Stimulated activated naive CD4-positive, alpha-beta T cell treated with Interleukin-2 at 50 U/mL for 16 hours (primary cell): Measurements from ENCODE around the gene DIPK1B.

Source experiments
- DNase-seq: peaks from one replicate; lab custom pipeline; 2025; lab: John Stamatoyannopoulos, UW

Gene DIPK1B

DNA sequence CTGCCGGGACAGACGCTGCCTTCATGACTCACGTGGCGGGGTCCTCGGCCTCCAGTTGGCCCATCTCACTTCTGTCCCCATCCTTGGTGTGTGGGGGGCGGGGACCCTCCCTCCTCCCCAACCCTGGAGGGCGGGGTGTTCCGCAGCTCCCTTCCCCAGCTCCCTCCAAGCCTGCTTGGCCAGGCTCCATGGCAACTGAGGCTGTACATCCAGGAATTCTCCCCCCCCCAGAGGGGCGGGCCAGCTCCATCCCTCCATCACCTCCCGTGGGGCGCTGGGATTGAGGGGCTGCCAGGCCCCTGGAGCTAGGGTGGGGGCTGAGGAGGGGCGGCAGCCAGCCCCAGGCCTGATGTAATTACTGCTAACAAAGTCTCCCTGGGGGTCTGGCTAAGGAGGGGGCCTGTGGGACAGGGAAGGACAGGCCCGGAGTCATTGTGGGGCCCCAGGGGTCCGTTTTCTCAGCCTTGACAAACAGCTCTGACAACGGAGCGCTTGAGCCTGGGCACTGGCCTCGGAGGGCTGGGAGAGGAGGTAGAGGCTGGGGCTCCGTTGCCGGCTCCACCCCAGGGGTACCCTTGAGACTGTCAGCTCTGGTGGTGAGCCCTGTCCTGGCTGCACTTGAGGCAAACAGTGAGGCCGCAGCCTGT lies 8.0 kb downstream of the DIPK1B start:
- no peak for DNase-seq

DNA sequence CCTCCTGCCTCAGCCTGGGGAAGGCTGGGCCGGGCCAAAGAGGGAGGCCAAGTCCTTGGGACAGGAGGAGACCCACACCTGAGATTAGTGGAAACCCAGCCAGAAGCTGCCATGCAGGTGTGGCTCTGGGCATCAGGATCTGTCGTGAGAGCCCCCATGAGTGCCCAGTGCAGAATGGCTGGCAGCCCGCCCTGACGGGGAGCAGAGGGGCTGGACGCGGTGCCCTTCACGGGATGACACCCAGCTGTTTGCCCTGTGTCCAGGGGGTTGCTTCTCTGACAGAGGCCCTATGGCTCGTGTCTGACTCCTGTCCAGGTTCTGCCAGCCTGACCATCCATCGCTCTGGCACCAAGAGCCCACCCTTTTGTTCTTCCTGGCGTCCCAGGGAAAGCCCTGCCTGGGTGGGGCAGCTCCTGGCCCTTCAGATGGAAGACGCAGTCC lies 8.5 kb downstream of the DIPK1B start:
- no peak for DNase-seq

DNA sequence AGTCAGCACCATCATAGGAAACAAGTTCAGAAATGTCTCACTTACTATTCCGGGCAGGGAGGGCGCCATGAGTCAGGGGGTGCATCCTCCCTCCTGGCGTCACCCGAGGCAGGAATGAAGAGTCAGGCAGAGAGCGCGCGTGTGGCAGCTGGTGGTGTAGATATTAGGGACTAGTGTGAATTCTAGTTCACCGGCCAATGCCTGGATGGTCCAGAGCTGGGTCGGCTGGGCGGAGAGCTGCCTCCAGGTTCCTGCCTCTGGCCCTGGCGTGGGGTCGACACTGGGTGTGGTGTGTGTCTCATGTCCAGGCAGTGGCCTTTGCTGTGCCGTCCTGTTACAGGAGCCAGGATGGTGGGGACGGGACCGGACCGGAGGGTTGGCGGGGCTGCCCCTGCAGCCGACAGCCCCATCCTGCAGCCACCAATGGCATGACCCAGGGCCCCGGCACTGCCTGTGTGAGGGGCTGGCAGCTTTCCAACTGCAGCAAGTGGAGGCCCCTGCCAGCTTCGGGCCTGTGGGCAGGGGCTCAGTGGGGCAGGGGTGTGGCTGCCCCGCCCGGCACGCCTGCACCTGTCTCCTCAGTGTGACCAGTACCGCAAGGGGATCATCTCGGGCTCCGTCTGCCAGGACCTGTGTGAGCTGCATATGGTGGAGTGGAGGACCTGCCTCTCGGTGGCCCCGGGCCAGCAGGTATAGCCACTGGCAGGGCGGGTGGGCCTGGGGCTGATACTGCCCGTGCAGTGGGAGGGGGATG lies 9.1 kb downstream of the DIPK1B start:
- DNase-seq, result no peak

DNA sequence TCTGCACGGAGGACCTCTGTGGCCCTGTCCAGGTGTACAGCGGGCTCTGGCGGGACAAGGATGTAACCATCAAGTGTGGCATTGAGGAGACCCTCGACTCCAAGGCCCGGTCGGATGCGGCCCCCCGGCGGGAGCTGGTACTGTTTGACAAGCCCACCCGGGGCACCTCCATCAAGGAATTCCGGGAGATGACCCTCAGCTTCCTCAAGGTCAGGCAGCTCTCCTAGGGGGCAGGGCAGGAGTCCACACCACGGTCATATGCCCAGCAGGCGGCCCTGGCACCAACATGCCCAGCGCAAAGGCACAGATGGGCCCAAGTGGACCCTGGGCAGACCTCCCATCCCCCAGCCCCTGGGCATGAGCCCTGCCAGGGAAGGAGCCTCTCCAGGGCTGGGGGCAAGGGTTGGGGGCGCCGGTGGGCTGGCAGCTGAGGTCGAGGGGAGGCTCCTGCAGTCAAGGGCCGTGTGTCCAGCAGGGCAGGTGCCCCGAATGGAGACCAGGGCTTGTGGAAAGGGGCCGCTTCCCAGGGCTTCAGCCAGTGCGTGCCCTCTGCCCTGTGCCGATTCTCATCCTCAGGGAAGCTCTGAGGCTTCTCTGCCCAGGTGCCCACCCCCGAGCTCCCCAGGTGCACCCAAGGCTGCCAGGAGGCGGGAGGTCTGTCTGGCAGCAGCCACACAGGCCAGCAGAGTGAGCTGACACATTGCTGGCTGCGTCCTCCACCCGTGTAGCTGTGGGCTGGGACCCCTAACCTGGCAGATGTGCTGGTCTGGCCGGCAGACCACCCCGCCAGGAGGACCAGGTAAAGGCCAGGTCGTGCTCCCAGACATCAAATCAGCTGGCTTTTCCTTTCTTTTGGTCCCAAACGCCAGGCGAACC lies 10.0 kb downstream of the DIPK1B start:
- no peak for DNase-seq

DNA sequence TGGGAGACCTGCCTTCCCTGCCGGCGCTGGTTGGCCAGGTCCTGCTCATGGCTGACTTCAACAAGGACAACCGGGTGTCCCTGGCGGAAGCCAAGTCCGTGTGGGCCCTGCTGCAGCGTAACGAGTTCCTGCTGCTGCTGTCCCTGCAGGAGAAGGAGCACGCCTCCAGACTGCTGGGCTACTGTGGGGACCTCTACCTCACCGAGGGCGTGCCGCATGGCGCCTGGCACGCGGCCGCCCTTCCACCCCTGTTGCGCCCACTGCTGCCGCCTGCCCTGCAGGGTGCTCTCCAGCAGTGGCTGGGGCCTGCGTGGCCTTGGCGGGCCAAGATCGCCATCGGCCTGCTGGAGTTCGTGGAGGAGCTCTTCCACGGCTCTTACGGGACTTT lies 10.6 kb downstream of the DIPK1B start:
- no peak for DNase-seq

DNA sequence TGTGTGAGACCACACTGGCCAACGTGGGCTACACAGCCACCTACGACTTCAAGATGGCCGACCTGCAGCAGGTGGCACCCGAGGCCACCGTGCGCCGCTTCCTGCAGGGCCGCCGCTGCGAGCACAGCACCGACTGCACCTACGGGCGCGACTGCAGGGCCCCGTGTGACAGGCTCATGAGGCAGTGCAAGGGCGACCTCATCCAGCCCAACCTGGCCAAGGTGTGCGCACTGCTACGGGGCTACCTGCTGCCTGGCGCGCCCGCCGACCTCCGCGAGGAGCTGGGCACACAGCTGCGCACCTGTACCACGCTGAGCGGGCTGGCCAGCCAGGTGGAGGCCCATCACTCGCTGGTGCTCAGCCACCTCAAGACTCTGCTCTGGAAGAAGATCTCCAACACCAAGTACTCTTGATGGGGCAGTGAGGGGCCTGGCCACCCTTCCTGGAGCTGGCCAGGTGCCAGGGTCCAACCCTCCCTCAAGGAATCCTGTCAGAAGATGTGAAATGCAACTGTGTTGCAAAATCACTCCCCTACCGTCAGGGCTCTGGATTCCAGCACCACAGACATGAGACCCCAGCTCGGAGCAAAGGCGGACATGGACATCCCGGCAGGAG lies 11.1 kb downstream of the DIPK1B start:
- DNase-seq, result no peak

DNA sequence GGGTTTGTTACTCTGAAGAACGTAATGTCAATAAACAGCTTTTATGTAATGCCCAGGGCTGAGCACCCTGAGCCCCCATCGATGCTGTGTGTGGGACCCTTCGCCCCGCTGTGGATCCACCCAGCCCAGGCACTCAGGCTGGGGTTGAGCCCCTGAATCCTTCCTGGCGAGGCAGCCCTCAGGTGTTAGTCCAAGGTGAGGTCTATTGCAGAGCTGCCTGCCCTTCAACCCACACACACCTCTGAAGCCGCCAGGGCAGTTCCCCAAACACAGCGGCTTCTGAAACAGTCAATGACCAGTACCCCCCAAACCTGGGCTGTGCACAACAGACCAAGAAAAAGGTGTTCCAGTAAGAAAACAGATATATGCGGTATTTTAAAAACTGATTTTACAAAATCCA lies 11.6 kb downstream of the DIPK1B start:
- no peak for DNase-seq

DNA sequence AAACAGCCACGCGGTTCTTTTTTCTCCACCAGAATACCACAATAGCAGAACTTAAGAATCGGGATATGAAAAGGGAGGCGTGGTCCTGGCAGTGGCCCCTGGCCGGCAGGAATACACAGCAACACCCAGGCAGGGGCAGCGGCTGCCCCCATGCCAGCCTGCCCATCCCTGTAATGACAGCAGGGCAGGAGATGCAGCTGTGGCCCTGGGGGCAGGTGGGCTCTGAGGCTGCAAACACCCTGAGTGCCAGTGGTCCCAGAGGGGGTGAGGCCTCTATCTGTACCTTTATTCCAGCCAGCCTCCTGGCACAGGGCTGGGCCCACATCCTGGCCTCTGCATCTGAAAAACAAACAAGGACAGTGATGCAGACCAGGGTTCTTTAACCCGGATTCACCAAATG lies 12.4 kb downstream of the DIPK1B start:
- DNase-seq, result no peak

DNA sequence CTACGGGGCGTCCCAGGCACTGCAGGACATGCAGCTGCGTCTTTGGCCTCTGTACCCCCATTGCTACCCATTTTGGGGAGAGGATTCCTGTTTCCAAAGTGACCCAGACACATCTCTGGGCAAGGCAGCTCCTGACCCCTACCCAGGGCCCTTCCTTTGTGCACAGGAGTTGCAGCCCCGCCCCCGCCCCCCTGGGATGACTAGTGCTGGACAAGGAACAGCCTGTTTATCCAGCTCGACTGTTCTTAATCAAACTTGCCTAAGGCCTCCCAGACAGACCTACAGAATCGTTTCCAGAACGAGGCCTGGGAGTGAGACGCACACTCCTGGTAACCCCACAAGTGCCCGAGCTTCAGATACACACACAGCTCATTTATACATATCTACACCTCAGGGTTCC lies 13.2 kb downstream of the DIPK1B start:
- DNase-seq, result no peak

DNA sequence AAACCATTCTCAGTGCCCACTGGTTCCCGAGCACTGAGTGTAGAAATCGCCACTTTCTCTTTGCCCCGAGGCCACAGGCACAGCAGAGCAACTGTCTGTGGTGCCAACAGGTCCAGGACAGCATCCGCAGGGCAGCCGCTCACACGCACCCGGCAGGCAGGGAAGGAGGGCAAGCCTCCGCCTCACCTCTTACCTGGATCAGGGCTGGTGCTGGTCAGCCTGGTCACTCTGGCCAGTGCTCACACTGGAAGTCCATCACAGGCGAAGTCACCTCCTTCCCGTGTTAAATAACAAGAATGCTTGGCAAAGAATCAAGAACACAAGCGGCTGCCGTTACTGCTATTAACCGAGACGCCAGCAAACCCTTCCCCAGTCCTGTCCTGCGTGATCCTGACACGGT lies 13.7 kb downstream of the DIPK1B start:
- no peak for DNase-seq

DNA sequence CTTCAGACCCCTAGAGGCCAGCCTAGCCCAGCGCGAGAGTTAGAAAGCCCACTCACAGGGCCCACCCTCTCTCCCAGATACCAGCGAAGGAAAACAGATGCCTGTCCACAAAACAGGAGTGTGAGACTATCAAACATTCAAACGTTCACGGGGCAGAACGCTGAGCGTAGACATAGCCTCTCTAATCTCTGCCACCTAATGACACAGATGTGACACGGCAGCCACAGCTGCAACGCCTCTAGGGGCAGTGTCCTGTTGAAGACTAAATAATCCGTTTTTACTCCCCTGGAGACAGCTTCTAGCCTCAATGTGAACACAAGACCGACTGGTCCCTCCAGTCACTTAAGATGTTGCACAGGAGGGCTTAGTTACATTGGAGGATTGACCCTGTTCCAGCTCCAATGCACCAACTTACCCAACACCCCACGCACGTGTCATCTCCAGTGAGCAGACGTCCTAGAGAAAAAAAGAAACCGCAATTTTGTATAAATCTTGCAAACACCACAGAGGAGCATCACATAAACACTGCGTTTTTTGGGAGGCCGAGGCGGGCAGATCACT lies 14.3 kb downstream of the DIPK1B start:
- DNase-seq, result peak; percentile 37

DNA sequence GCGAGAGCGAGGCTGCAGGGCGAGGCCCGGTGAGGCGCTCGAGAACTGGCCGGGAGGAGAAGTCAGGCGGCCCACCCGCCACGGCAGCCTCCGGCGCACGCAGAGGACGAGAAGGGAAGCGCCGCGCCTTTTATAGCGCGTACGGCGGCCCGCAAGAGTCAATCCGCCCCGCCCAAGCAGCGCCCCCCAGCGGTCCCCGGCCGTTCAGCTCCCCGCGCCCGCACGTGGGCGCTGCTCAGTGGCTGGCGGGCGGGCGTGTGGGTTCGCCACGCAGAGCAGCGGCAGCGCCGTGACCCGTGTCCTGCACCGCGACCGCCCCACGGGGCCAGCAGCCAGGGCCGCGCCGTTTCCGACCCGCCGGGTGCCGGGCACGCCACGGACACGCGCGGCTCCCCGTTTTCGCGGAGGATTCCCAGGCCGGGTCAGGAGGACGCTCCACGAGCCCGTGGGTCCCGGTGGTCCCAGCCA lies 15.7 kb downstream of the DIPK1B start:
- DNase-seq, result peak; percentile 87

DNA sequence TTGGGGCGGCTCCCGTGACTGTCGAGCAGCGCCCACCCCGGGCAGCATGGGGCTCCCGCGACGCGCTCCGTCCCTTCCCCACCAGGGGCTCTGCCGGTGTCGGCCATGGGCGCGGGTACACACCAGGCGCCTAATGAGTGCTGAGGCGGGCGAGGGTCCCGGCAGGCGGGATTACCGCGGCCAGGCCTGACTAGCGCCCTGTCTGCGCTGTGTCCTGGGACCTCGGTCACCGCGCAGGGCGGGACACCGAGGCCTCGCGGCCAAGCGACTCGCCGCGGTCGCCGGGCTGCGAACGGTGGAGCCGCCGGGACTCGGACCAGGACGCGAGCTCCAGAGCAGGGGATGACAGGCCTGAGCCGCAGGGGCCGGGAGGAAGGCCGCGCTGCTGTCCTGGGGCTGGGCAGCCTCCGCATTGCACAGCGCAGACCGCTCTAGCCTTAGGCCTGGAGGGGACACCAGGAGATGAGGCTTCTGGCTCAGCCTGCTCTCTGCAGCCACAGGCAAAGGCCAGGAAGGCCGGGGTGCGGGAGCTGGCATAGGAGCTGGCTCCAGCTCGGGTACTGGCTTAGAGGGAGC lies 16.3 kb downstream of the DIPK1B start:
- DNase-seq, result no peak

DNA sequence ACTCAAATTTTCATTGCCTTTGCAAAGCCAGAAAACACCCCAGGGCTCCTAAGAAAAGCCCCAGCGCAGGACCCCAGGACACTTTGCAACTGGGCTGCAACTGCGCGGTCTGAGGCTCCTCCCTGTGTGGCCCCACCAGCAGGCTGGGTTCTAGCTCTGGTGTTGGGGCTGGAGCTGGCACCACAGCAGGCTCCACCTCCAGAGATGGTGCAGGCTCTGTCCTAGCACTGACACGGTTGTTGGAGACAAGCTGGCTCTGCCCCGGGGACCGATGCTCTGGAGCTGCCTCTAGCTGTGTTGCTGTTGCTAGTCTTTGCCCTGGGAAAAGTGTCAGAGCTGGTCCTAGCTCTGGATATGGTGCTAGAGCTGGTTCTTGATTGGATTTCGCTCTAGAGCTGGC lies 16.8 kb downstream of the DIPK1B start:
- DNase-seq, result no peak

DNA sequence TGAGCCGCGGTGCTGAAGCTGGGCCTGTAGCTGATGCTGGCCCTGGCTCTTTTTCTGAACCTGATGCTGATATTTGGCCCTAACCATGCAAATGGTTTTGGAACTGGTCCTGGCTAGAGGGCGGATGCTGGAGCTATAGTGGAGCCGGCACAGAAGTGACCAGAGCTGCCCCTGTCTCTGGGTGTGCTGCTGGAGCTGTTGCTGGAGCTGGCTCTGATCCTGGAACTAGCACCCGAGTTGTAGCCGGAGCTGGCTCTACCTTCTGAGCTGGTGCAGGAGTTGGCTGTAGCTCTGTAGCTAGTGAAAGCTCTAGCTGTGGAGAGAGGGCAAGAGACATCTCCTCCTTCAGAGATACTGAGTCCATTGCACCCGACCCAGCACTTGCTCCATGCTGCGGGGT lies 17.6 kb downstream of the DIPK1B start:
- no peak for DNase-seq

DNA sequence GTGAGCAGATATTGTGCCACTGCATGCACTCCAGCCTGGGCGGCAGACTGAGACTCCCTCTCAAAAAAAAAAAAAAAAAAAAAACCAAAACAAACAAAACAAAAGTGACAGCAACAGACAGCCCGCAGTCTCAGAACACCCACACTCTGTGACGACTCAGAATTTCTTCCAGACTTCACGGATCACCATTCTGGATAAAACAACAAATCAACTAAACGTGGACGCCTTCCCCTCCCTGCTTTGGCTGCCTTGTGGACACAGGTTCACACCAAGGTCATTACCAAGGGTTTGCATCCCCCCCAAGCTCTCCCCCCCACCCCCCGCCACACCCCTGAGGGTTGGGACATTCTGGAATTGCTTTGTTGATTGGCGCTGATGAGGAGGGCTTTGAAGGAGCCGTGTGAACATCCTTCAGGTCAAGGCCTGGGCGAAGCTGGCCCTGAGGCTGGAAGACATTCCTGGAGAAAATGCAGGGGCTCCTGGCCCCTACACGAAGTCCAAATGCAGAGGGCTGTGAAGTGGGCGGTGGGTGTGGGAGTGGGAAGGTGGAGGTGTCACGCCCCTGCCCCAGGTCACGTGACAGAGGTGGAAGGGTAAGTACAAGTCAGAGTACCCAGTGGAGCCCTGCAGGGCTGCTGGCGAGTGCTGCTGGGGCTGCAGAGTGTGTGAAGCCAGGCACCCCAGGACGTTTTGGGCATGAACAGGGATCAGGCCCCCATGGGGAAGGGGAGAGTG lies 20.2 kb downstream of the DIPK1B start:
- no peak for DNase-seq

DNA sequence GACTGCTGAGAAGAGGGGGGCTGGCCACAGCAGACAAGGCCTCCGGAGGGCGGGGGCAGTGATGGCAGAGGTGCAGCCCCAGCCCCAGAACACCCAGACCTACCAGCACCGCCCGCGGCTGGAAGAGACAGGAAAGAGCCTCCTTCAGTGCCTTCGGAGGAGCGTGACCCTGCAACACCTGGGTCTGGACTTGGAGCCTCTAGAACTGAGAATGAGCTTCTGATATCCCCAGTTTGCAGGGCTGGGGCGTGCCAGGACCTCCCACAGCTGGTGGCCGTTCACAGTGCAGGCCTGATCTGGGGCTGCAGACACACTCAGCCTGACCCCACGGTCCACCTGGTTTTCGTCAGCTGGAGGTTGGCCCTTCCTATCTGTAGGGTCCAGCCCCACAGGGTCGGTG lies 21.2 kb downstream of the DIPK1B start:
- no peak for DNase-seq

DNA sequence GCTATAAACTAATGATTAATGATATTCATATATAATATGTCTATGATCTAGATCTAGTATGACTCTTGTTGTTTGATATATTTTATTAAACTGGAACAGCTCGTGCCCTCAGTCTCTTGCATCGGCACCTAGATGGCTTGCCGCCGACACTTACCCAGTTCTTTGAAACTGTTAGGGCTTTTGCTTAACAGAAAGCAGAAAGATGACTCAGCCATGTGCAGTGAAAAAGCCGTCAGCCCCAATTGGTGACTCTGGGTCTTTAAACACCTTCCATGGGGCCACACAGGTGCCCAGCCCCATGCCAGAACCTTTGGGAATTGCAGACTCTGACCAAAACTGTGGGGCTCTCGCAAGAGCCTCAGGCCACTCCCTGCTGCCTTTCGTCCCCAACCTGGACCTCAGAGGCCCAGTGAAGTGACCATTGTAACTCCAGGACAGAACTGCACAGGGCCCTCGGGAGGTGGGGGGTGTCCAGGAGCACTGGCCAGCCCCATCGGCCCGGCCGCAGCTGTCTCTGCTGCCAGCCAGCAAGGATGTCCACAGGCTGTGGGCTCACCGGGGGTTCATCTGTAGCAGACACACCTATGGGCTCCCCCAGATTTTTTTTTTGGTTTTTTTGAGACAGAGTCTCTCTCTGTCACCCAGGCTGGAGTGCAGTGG lies 22.6 kb downstream of the DIPK1B start:
- no peak for DNase-seq

DNA sequence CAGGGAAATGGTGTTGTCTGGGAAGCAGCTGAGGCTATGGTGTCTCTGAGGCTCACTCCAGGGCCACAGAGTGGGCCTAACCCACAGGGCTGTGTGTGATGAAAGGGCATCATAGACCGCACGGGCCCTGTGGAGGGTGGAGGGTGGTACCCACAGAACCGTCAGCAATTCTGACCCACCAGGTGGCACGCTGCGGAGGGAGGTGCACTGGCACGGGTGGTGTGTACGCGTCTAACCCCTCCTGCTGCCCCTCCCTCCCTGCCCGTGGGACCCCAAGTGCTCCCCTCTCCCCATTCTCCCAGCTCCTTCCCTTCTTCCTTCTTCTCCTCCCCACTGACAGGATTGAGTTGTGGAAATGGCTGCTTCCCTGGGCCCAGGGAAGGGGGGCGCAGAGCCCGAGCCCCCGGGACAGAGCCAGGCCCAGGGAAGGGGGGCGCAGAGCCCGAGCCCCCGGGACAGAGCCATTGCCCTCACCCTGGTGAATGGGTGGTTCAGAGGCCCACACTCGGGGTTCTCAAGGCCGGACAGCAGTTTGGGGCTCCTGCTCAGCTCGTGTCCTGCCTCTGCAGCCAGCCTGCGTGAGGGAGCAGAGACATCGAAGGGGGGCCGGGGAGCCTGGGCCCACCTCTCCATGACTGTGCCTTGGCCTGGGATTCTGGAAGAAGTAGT lies 23.6 kb downstream of the DIPK1B start:
- no peak for DNase-seq

DNA sequence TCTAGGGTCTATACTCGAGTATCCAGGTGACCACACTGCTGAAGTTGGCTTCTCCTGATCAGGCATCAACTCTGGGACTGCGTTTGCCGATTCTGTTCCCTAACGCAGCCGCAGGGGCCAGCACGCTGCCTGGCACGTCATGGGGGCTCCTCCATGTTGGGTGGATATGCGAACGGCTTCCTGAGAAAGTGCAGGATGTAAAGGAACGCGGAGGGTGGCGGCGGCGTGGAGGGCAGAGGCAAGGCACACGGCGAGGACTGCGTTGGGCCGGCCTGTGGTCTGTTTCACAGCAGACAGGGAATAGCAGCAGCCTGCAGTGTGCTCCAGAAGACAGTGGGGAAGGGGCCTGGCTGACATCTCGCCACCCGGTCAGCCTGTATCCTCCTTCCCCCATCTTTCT lies 26.6 kb downstream of the DIPK1B start:
- DNase-seq, result no peak
